Kidney glomerular epithelial cell (primary cell): ENCODE measurements around the gene RAG2.
A peak's percentile ranks its signal among the peaks of the same experiment; 100 is the strongest.

ENCODE experiments used
- DNase-seq: peaks from one replicate; lab custom pipeline; 2025; lab: John Stamatoyannopoulos, UW

The RAG2 gene

DNA sequence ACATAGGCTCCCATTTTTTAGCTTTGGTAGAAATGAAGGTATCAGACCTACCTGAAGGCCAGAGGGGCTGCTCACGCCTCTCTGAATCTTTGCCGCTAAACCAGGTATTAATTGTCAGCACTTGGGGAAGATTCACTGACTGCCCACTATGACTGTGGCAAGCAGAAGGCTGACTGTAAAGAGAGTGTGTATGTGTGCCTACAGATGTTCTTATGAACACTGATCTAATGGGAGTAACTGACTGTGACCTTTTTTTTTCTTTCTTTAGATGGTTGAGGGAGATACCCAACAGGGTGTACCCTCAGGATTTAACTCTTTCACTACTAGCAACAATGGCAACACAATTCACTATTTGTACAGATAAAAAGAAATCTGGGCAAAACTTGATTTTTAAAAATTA lies at the start of gene RAG2:
Gene RAG2, minus strand, starts transcription at position 186 of the 400 bp plus-strand sequence. CDS start 4,068 bp downstream, outside the sequence.
- DNase-seq = no peak

DNA sequence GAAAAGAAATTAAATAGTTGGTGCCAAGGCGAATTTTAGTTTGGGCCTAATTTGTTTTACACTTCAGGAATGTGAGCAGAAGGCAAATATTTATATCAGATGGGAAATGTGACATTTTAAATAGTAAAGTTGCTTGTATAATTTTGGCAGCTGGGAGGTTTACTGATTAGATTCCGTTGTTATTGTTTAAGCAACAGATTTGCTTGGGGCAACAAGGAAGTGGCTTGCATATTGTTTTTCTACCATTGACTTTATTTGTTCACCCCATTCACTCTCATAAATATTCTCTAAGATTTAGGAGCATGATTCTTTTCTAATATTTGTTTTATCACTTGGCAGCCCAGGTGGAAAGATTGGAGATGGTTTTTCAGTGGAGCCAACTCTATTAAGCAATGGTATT lies 40.5 kb upstream of the RAG2 start:
- no peak for DNase-seq

DNA sequence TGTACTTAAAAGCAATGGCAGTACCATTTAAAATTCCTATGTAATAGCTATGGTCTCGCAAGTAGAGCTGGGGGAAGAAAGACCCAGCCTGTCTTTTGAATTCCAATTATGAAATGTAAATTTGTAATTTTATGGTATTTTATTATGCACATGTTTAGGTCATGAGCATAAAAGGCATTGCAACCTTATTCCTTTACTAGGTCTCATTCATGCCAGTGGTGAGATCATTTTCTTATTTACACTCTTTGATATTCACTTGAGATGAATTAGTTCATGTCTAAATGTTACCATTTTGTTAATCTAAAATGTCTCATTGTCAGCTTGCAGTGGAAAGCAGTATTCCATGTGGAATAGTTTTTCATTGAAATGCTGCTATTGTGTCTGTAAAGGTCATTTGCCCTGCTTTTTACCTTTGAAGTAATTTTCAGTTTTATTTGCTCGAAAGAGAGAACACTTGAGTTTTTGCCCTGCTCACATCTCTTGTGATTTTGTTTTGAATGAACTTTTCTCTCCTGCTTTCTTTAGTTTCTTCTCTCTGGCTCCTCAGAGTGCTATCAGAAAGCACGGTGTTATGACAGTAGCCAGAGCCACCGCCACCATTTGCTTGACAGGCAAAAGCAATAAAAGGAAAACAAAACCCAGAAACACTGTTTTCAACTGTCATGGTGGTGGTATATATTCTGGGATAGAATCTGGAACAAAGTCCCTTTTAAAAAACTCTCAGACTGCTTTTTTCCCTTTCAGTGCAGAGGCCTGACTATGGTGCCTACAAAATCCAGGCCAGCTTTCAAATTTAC lies 37.2 kb upstream of the RAG2 start:
- no peak for DNase-seq

DNA sequence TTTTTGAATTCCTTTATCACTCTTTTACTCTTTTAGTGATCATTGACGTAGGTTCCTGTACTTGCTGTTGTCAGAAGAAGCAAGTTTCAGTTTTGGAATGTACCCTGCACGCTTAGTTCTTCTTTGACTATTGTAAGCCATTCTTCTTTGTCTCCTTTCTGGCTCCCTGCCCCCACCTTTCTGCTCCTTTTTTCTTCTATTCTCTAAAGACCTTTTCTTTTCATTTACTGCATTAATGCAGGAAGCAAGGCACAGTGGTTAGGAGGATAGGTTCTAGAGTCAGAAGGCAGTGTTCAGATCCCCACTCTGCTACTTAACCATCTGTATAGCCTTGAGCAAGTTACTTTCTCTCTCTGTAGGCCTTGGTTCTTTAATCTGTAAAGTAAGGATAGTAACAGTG lies 33.7 kb upstream of the RAG2 start:
- DNase-seq = no peak

DNA sequence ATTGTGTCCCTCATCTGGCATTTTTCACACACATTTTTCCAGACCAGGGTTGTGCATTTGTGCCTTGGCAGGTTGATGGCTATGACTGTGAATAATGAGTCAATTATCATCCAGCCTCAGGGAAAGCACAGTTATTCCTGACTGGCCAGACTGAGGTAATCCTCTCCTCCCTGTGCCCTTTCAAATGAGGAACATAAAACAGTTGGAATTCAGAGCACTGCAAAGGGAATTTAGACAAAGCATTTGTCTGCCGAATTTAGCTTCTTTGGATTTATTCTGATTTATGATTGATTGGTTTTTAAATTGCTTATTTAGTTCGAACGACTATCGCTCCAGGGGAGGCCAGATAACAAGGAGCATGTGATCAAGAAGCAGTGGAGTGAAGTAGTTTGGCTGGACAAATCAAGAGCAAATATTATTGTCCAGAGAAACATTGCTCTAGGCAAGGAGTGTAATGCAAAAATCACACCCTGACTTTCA lies 30.8 kb upstream of the RAG2 start:
- DNase-seq = peak; percentile 22

DNA sequence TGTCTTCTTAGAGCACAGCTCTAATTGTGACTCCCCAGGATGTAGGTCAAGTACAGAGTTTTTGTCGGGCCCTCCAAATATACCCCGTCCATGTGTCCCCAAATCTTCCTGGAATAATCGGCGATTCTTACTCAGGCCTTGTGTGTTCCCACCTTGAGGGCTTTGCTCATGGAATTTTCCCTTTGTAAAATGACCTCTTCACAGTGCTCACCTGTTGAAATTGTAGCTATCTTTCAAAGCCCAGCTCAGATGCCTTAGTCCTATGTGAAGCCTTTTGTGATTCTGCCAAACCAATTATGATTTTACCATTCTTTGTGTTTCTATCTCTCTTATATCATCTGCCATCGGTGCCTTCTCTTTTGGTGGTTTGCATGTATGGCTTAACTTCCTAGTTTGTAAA lies 30.1 kb upstream of the RAG2 start:
- DNase-seq = no peak

DNA sequence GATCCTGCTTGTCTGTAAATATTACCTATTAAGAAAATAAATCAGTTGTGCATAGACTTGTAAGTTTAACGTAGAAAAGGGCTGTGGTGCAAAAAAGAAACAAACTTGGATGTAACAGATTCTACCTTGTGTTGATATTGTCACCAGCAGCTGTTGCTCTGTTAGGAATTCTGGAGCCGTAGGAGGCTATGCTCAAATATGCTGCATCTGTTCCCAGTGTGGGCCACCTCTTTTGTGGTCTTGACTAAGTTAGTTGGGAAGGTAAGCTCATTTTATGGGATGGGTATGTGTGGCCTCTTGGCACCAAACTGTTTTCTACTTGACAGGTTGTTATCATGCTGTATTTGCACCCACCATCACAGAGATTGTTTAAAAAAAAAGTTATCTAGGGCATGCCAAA lies 29.4 kb upstream of the RAG2 start:
- DNase-seq = no peak

DNA sequence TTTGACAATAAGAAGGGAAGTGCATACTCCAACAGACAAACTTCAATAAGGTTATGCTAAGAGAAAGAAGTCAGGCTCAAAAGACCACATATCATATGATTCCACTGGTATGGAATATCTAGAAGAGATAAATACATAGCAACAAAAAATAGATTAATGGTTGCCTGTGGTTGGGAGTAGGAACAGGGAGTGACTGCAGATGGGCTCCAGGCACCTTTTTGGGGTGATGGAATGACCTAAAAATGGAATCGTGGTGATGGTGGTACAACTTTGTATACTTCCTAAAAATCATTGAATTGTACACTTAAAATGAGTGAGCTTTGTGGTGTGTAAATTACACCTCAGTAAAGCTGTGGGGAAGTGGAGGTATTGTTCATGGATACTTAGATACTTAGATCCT lies 29.0 kb upstream of the RAG2 start:
- no peak for DNase-seq

DNA sequence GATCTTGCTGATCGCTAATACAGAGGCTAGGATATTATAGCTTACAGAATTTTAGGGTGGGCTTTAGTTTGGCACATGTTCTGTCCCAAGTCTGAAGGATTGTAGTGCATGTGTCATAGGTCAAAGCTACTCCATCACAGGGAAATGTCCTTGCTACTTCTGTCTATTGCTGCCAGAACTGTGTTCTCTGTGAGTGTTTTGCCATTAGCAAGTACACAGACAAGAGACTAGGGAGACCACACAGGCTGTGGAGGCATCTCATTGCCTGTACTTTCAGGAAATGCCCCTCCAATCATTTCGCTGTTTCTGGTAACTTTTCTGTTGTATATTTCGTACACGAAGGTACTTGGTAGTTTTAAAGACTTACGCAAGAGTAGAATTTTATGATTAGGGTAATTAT lies 25.5 kb upstream of the RAG2 start:
- DNase-seq = no peak

DNA sequence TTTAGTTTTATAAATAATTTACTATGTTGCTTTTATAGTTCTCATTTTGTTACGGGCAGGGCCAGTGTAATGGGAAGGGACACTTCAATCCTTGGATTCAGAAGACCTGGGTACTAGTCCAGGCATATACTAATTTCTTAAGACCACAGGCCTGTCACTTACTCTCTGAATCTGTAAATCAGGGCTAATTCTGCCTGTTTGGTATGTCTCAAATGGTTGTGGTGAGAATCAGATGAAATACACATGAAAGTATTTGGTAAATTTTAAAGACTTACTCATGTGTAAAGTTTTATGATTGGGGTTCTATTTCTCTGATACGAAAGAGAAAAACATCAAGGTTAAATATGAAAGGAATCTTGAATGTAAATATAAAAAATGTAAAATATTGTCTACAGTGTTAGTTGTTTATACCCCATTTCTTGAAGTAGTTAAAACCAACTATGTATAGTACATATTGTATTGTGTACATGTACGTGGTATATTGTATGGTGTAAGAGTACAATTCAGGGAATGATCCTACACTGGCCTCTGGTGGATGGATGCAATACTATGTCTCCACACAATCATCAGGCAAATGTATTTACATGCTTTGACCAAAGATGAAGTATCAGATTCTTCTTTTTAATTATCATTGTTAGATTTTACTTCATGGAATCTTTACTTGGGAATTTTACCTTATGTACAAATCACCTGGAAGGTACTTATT lies 24.5 kb upstream of the RAG2 start:
- DNase-seq = peak; percentile 68

DNA sequence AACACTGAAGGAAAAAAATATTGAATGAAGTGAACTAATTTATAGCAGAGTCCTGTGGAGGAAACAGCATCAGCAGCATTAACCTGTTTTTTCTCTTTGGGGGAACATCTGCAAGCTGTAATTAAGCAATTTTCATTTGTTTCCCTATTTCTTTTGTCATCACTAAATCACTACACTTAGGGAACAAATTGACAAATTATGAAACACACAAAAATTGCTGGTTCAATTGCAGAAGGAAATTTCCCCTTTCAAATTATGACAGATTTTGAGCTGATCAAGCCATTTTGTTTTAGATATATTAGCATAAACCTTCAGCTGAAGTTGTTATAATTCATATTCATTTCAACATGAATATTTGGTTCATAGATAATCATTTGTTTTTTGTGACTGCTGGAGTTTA lies 22.2 kb upstream of the RAG2 start:
- DNase-seq = no peak

DNA sequence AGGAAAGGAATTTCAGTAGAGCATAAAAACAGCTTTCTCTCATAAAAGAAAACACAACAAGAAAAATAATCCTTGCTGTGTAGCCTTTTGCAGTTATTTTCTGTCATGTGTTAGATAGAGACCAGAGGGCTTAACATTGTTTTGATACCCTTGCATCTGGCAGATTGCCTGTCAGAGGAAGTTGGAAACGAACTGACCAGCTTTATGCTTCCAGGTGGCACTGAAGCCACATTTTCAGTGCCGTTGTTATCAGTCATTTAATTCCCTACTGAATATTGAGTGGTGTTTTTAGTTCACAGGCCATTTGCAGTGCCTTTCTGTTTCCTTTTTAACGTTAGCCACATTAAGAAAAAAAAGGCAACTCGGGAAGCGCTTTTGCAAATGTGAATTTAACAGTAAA lies 21.5 kb upstream of the RAG2 start:
- DNase-seq = no peak

DNA sequence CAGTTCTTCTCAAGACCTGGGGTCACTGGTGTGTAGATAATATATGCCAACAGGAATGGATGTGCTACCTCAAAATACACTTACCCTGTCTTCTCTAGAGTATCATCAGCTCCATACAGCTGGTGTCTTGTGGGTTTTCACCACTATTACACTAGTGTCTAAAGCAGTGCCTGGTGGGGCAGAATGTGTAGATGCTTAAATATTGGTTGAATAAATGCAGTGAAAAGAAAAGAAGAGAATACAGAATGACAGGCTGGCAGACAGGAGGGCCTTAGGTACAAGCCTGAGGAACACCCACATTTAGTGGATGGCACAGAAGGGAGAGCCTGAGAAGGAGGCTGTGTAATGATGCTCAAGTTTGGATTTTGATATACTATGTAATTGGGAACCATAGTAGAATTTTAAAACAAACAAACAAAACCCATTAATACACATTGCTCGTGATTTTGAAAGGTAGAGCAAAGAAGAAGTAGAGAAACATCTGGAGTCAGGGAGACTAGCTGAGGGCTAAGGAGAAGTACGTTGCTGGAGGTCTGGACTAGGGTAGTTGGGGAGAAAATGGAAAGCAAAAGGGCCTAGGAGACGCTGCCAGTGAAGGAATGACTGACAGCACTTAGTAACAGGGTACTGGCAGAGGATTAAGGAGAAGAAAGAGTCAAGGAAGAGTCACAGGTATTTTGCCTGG lies 20.5 kb upstream of the RAG2 start:
- DNase-seq = no peak

DNA sequence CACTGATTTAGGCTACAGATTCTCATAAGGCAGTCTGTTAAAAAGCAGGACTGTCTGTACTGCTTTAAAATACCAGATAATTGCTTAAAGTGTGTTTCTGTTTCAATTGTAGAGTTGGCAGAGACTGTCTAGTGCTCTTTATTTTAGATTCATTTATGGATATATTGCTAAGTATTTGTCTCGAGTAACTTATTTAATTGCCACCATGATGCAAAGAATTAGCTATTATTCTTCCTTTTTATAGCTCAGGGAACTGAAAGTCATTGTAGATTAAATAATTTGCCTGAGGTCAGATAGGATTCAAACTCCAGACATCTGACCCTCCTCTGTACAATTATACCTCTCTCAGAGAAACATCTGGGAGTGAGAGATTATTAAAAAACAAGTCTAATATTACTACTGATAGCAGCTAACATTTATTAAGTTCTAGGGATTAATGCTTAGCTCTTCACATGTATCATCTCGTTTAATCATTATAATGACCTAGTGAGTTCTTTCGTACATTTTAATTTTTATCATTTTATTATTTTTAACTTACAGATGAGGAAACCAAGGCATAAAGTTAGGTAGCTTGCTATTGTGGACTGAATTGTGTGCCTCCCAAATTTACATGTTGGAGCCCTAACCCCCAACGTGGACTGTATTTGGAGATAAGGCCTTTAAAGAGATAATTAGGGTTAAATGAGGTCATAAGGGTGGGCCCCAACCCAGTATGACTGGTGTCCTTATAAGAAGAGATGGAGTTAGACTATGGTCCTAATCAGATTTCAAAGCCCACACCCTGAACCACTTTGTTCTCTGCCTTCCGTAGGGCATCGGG lies 19.7 kb upstream of the RAG2 start:
- DNase-seq = no peak

DNA sequence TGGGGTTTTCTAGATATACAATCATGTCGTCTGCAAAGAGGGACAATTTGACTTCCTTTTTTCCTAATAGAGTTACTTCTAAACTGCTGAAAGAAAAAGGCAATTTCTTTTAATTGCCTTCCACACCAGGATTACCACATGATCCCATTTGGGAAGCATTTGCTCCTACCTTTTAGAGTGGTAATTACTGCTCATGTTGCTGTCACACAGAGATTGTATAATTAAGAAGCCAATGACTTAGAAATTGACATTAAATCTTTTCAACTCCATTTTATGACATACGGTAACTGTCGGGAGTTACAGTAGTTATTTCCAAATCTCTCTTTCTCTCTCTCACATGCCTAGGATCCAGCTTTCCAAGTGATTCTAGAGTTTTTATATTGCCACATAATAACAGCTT lies 17.8 kb upstream of the RAG2 start:
- DNase-seq = no peak

DNA sequence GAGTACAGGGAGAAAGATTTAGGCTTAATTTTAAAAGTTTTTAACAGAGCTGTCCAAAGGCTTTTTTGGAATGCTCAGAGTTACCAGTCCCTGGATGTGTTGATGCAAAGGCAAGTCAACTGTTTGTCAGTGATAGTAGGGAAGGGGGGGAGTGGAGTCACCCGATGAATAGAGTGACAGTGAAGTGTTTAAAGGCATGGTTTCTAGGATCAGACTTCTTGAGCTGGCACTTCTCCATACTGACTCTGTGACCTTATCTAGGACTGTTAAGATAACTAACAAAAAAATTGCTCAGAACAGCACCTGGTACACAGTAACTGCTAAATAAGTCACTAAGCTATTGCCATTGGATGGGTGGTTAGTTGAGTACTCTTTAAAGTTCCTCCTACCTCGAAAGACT lies 11.3 kb upstream of the RAG2 start:
- no peak for DNase-seq

DNA sequence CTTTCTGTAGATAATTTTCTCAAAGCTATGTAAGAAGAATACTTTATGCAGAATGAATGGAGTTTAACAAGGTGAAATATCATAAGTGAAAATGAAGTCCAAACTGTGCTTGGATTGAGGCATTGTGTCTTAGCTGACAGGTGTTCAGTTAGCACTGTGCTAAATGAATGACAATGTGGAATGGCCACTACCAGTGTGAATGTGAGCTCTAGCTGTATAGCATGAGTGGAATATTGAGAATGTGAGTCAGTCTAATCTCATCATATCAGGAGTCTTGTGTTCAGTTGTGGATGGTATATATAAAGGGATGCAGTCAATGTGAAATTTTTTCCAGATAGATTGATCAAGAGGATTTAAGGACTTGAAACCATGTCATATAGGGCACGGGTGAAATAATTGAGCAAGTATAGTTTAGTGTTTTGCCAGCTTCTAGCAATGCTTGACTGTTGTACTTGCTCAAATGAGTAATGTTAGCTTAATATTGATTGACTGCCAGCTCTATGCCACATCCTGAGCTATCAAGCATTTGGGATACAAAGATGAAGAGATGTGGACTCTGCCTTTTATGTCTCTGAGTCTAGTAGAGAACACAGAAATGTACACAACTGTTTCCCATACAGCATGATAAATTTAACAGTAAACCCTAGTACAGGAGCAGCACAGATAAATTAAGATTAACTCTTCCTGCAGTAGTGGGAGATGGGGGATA lies 10.6 kb upstream of the RAG2 start:
- no peak for DNase-seq

DNA sequence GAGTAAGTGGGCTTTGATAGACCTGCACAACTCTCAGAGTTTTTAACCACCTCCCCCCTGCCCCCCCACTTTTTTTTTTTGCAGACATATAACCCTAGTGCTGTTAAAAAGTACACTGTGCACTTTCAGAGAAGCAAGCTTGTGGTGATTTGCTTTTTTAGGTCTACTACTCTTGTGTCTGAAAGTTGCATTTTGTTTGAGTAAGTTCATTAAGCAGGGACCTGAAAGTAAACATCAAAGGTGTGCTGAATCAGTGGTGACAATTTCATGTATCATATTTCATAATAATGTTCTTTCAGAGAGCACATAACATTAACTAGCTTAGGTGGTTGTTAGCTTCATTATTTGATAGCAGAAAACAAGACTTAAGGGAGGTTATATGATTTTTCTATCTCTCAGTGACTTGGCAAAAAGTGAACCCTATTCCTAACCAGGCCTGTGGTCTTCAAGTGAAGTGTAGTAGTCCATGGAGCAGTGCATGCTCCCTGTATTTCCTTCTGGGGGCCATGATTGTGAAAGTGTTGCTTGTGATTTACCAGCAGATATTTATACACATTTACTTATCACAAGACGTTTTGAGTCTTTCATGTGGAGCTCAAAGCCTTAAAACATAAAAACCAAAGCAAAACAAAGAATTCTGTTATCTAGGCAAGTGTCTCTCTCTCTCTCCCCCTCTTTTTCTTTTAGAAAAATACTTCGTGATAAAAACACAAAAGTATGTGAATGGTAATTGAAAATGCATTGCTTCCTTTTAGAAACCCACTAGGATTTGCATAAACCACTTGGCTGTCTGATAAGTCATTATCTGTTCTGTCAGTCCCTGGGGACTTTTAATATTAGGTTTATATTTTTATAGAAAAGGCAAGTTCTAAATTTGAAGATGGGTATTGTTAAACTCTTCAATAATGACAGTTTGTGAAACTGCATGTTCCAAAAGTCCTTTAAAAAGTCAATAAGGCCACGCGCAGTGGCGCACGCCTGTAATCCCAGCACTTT lies 7.5 kb upstream of the RAG2 start:
- DNase-seq = no peak

DNA sequence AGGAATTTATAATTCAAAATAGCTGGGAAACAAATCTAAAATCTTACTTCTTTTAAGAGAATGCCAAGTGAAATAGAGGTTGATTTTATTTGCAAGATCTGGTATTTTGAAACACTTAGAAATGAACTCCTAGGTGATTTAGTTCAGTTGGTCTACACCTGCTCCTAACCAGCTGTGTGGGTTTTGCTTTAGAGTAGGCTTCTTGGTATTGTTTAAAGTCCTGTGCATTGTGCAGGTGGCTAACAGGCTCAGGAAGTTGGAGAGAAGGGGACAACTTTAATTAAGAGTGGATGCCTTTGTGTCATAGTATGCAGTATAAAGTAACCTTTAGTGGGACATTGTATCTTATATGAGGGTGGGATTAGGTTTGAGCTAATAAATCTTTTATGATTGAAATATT lies 4.1 kb upstream of the RAG2 start:
- no peak for DNase-seq

DNA sequence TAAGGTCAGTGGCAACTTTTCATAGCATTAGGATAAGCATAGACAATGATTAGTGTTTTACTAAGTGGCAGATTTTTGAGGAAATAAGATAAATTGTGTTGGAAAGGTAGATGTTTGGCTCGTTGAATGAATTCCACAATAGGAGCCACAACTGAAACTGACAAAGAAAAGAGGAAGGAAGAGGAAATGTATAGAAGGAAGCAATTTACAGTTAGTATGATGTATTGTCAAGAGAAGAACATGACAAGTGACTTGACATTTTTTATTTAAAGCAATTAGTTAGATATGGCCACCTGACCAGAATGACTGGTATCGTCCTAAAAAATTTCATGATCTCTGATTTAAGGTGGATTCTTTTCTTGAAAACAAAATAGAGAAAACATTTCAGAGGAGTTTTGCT lies 3.1 kb upstream of the RAG2 start:
- no peak for DNase-seq
